Left lung (tissue), 10 donors: ENCODE data around the gene HMG20A. TPM values are rescaled to one million over a fixed set of nuclear protein-coding genes. Genes with fewer than 3 reads are reported as not detected.

ENCODE experiments used
- ATAC-seq: fragments of 200-7000 bp; cut with Tn5 transposase; one replicate; pipeline ENCODE4 v1.9.1; 2020; ENCODE audit warnings: moderate library complexity
- DNase-seq, 4 donors: peaks; one replicate each; pipeline ENCODE4 v3.0.0-alpha.2; 2013 to 2020
- H3K27ac ChIP-seq, 2 donors: fragments of 200-600 bp; sonication (generic) in 1 of 2; one replicate each; pipeline versions ENCODE4 v1.5.0 to v1.8.0; 2020 to 2021
- H3K27me3 ChIP-seq, 2 donors: fragments of 200-600 bp; sonication (generic) in 1 of 2; one replicate each; pipeline versions ENCODE4 v1.5.0 to v1.8.0; 2020 to 2021
- H3K36me3 ChIP-seq, 2 donors: fragments of 200-600 bp; sonication (generic) in 1 of 2; one replicate each; pipeline versions ENCODE4 v1.5.0 to v1.8.0; 2020 to 2021
- H3K4me1 ChIP-seq, 2 donors: fragments of 200-600 bp; one replicate each; pipeline ENCODE4 v1.8.0; 2021
- H3K4me3 ChIP-seq, 2 donors: fragments of 200-600 bp; sonication (generic) in 1 of 2; one replicate each; pipeline versions ENCODE4 v1.5.0 to v1.8.0; 2020 to 2021; ENCODE audit warnings: mild to moderate bottlenecking in 1 of 2
- H3K9me3 ChIP-seq, 2 donors: fragments of 200-600 bp; sonication (generic) in 1 of 2; one replicate each; pipeline versions ENCODE4 v1.5.0 to v1.8.0; 2020 to 2021
- CTCF ChIP-seq, 2 donors: fragments of 200-600 bp; sonication (generic) in 1 of 2; IDR thresholded peaks; one replicate each; pipeline versions ENCODE4 v1.5.0 to v1.8.0; 2021; ENCODE audit warnings: antibody characterized with exemption in 2 of 2
- intact Hi-C, 2 donors: fragments of 100-400 bp; cut with DNase I; formaldehyde crosslinking; loops; one replicate each; pipeline versions ENCODE4 v1.11.2 to v1.14.2; 2022
- polyA plus RNA-seq, 6 donors: library from polyadenylated mRNA; unstranded; fragments of 120-200 nt; gene quantifications; one replicate each; pipeline ENCODE4 v1.2.1, GENCODE V29; 2013; ENCODE audit not compliant: insufficient read length in 6 of 6
- total RNA-seq, 2 donors: library from RNA; stranded (reverse); fragmentation: NEBNext Ultra II Directional; extraction: Animal tissue kit (Norgen Biotek cat#: 25700); gene quantifications; one replicate each; pipeline ENCODE4 v1.2.1, GENCODE V29; 2021
- donor health status: DM: no; HTN: yes; CAD: no.
- donor health status: DM: no; HTN: no; CAD: no.

The HMG20A gene
- total and polyA plus RNA-seq, 8 donors, result 34.9 to 93.5 (median 76.5) TPM

- no peak for TF ChIP-seq CTCF (IDR thresholded peaks at IDR 0.05)
- Histone ChIP-seq H3K4me1 (peaks cover 21 to 76% of the 10 kb centered on the region in 2 donors), H3K27me3 (no peaks in the 10 kb centered on the region), H3K9me3 (no peaks in the 10 kb centered on the region), H3K27ac (peak within 1 kb of the TSS; percentile 91 to 96), H3K4me3 (peak within 1 kb of the TSS; percentile 68 to 88), H3K36me3 (no peaks in the 10 kb centered on the region)
- DNase-seq, result peak; percentile 100
- ATAC-seq, result peak; percentile 98
- intact Hi-C loops, result no loop called here
Observed at GRCh38 chr15:77419836-77420609, 665 bp upstream of the HMG20A start, which contains the start of gene PEAK1. Gene PEAK1, minus strand, starts transcription at chr15:77420104. Its CDS starts 238,178 bp downstream, at chr15:77181926.

GRCh38 chr15:77421370-77421700 lies 647 bp downstream of the HMG20A start:
- Histone ChIP-seq H3K27me3 (no peaks in the 10 kb centered on the region), H3K4me1 (peaks cover 17 to 63% of the 10 kb centered on the region in 2 donors), H3K9me3 (no peaks in the 10 kb centered on the region), H3K36me3 (no peaks in the 10 kb centered on the region), H3K4me3 (peak overlapping the region; percentile 52 to 88), H3K27ac (peak overlapping the region; percentile 91 to 96)
- no peak for TF ChIP-seq CTCF (IDR thresholded peaks at IDR 0.05)
- intact Hi-C loops, result no loop called here
- ATAC-seq (no peak), DNase-seq (no peak)

GRCh38 chr15:77425104-77425503 lies 4.4 kb downstream of the HMG20A start:
- Histone ChIP-seq H3K36me3 (no peaks in the 10 kb centered on the region), H3K4me3 (no peak overlapping the region), H3K27ac (no peak overlapping the region), H3K27me3 (no peaks in the 10 kb centered on the region), H3K4me1 (peaks cover 10 to 39% of the 10 kb centered on the region in 2 donors), H3K9me3 (no peaks in the 10 kb centered on the region)
- ATAC-seq, result no peak
- intact Hi-C loops, result no loop called here
- no peak for TF ChIP-seq CTCF (IDR thresholded peaks at IDR 0.05)
- no peak for DNase-seq

GRCh38 chr15:77426377-77426776 lies 5.7 kb downstream of the HMG20A start:
- Histone ChIP-seq H3K4me3 (no peak overlapping the region), H3K27me3 (no peaks in the 10 kb centered on the region), H3K4me1 (peaks cover 10 to 33% of the 10 kb centered on the region in 2 donors), H3K27ac (no peak overlapping the region), H3K36me3 (no peaks in the 10 kb centered on the region), H3K9me3 (no peaks in the 10 kb centered on the region)
- no peak for DNase-seq
- no peak for ATAC-seq
- TF ChIP-seq CTCF (IDR thresholded peaks at IDR 0.05), result no peak
- intact Hi-C loops, result no loop called here

- ATAC-seq, result no peak
- TF ChIP-seq CTCF (IDR thresholded peaks at IDR 0.05), result no peak
- no peak for DNase-seq
- no peak overlapping the region for H3K27ac ChIP-seq
- H3K4me1 ChIP-seq, result peaks cover 10 to 28% of the 10 kb centered on the region in 2 donors
- no peaks in the 10 kb centered on the region for H3K36me3 ChIP-seq
- no peaks in the 10 kb centered on the region for H3K27me3 ChIP-seq
- H3K9me3 ChIP-seq, result no peaks in the 10 kb centered on the region
- no peak overlapping the region for H3K4me3 ChIP-seq
- intact Hi-C loops, result no loop called here
Observed at GRCh38 chr15:77426871-77427270, 6.2 kb downstream of the HMG20A start.
